ENCODE results near the gene ZNF367.

- TF ChIP-seq CTCF (IDR thresholded peaks at IDR 0.05; ENCODE audit: insufficient read depth, low read length) (no peak), POLR2AphosphoS5 (IDR thresholded peaks at IDR 0.05; ENCODE audit: low read depth) (no peak), REST (IDR thresholded peaks at IDR 0.05; ENCODE audit: insufficient replicate concordance, low read depth) (no peak), GABPA (IDR thresholded peaks at IDR 0.05; ENCODE audit: low read depth) (no peak), SPI1 (IDR thresholded peaks at IDR 0.05; ENCODE audit: borderline replicate concordance, low read depth) (no peak)
Observed at GRCh38 chr9:96388144-96388543, 30.0 kb downstream of the ZNF367 start.

Data from HL-60 (cell line).